Nucleus accumbens (tissue), 56 donors: ENCODE measurements around the gene AGMO.

Experiments
- DNase-seq, 56 donors: peaks; one replicate each; lab custom pipeline; 2025; lab: John Stamatoyannopoulos, UW

The AGMO gene

DNA sequence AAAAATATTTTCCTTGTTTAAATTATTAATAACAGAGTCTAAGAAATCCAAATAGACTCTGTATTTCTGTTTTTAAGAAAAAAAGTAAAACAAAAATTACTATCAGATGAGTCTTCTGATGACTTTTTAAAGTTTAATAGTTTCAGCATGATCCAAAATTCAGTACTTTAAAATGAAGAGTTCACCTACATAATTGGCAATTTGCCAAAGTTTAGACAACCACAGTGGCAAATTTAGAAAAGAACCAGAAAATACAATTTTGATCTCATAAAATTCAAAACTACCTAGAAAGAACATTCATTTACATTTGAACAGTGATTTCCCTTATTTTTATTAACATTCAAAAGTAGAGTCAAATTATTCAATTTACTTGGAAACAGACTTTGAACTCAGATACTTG, 56.1 kb downstream of the AGMO start:
- no peak for DNase-seq

DNA sequence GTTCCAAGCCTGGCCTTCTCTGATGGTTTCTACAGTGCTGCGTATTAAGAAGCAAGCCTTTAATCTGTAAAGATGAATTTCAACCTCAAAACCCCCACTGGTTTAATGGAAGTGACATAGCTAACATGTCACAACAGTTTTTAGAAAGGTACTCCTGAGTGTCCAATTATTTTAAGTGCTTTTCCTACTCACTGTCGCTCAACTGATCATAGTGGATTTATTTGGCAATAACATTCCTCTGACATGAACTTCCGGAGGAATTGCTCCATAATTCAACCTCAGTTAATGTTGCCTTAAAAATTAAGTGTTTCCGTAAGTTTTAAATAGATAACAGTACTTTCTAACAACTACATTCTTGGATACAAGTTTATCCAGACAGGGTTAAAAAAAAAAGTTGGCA, 57.5 kb downstream of the AGMO start:
- no peak for DNase-seq

DNA sequence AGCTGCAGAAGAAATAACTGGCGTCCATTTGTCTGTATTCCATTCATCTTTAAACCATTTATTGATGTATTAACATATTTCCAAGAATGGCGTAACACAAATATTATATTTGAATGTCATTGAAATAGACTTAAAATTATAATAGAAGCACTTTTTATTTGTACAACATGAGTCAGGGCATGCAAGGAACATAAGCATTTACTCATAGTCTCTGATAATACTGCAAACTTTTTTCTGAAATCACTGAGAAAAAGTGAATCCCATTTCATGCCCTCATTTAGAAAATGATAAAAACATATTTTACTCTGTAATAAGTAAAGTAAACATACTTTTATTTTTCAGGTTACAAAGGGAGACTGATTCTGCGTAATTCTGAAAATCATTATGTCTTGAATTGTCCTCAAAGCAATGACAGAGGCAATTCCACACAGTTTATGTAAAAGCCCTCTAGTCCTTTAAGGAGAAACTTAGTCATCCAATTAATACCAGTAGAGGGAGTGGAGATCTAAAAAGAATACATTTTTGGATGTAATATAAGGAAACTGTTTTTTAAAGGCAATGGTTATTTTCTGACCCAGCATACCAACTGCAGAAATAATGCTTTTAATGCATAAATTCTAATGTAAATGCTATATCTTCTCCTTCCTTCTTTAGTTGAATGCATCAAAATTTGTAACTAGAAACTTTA, 58.1 kb downstream of the AGMO start:
- no peak for DNase-seq

DNA sequence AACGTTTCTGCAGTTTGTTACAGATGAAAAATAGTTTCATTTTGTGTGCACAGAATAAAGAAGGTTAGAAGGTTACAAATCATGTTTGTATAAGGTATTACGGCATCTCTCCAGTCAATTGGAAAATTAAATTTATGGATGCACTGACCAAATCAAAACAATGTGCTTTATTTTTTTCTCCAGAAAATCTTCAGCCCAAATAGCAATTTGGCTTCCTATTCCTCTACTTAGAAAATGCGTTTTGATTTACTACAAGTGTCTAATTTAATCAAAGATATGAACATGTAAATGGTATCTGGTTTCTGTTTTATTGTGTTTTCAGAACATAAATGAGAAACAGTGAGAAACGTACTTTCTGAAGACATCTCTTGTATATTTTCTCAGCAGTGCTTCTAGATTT, 63.4 kb downstream of the AGMO start:
- DNase-seq: no peak

DNA sequence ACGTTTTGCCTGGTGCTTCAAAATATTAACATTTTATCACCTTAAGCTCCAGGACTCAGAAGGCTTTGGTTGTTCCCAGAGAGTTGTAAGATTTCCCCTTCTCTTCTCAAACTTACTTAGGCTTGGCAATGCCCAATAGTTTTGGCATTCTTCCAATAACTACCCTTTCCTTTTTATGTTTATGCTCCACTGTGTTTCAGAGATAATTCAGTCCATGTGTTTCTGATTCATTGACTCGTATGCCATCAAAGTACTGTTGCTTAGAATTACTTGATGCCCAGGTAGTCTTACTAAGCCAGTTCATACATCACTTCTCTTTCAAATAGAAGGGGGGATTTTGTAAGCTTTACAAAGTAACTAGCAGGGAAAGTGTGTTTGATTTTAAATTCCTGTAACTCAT, 66.6 kb downstream of the AGMO start:
- DNase-seq: no peak

DNA sequence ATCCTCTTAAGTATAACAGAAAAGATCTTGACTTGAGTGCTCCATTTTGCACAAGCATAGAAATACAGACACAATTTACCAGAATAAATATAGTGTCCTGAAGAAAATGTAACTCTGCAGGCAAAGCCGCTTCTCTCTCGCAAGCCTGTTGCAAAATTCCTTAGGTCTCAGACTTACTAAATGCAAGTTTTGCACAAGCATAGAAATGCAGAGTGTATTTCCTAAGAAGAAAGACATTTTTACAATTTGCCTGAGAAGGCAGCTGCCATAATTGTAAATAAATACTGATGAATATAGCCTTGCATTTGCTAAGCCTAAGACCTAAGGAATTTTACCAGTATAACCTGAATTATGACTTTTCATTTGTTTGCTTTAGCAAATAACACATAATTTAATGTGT, 67.1 kb downstream of the AGMO start:
- no peak for DNase-seq

DNA sequence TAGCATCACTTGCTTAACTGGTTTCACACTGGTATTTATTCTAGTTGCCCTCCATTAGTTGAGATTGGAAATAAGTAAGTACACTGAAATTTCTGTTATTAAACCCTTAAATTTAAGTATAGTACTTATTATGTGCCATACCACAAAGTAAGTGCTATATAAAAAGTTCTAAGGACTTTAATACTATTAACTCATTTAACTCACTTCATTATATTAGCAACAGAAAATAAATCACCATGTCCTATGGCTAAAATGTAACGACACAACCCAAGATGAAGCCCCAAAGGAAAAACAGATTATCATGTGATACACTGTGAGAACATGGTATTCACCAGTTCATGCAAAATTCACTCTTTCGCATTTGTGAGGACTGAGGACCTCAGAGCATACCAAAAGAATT, 70.5 kb downstream of the AGMO start:
- no peak for DNase-seq

DNA sequence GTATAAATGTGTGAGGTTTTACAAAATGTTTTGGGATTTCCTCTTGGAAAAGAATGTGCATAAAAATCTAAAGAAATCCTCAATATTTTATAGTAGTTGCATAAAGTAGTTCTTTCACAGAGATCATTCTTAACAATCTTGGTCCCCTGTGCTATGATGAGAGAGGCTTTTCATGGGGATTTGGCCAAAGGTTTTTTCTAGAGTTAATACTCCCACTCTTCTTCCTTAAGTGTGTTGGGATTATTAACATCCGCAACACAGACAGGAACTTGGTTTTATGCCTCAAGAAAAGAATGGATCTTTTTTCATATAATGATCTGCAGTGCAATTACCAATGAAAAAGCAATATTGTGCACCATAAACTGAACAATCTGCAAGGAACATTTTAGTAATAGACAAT, 71.5 kb downstream of the AGMO start:
- no peak for DNase-seq

DNA sequence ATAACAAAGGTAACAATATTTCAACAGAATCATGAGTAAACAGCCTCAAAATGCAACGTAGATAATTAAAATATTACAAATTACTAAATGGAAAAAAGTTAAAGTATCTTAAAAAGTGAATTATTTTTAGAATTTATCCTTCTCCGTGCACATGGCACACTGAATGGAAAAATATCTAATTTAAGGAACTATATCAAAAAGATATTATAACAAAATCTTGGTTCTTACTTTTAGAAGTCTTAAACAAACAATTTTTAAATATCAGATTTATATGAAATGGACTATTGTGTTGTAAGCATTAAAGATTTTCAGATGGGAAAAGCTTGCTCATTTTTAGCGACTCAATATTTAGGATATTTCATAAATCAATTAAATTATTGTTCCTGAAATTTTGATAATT, 72.0 kb downstream of the AGMO start:
- DNase-seq: no peak

DNA sequence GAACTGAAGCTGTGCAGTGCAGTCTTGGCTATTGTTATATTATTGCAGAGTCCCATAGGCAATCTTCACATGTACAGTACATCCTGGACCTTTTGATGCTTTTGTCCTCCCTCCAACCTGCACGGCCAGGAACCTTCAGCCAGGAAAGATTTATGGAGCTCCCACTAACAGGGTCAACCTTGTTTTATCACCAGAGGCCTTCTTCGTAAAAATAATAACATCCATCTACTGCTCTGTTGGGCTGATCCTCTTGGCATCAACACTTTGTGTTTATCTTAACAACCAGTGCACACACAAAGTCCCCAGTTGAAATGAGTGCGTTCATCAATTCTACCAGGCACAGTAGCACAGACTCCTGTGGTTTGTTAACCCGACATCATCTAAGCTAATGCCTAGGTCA, 72.4 kb downstream of the AGMO start:
- DNase-seq: no peak

DNA sequence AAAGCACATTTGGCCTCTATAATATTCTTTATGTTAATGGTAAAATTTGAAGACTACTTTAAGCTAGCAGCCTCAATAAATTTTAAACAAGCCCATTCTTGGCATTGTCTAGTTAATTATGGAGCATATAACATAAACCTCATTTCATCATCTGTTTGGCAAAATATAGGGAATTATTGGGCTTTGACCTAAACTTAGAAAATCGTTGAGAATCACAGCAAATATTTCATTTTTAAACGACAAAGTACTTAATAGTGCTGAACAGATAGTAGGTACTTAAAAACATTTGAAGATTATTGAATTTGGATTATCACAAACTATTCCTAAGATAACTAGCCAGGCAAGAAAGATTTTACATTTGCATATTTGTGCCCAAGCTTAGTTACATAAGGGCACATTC, 73.4 kb downstream of the AGMO start:
- no peak for DNase-seq

DNA sequence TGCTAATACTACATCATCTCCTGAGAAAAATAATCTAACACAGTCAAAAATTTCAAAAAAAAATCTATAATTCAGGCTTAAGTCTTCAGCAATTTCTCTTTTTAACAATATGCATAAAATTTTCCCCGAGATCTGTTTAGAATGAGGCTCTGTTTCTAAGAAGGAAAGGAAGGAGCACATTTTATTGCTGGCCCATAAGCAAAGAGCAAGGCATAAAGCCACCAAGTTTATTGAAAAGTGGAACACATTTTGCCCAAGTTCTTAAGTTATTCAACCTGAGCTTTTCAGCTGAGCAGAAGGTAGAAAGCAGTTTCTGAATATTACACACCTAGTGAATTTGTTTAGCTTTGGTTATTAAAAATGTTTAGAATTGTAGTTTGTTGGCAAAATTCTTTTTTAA, 73.9 kb downstream of the AGMO start:
- no peak for DNase-seq

DNA sequence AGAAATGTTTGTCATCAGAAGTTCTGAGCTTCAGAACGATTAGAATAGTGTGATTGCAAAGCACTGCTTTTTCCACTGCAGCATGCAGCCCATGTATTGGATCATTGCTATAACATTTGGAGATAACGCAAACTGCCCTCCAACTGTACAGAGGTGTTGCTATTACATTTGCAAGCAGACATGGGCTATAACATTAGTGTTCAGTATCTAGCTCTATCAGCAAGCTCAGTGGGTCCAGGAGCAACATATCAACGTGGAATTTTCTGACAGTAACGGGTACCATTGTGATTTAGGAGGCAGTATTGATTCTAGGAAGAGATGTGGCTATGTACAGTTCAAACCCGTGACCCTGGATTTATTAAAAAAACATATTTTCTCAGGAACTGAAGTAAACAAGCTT, 75.8 kb downstream of the AGMO start:
- no peak for DNase-seq

DNA sequence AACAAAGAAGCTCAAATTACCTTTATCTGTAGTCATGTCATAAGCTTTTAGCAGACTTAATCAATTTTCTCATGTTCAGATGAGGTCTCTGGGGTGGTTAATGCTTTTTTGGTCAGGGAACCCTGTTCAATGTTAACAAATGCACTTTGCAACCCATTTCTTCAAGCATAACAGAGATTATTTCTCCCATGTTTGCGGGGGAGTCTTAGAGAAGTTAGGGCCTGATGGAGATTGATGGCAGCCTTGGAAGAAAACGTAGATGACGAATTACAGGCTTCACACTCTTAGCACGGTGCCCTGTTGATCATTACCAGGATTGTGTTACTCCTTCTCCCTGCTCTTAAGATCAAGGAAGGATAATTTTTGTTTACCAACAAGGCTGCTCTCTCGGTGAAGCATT, 76.4 kb downstream of the AGMO start:
- no peak for DNase-seq

DNA sequence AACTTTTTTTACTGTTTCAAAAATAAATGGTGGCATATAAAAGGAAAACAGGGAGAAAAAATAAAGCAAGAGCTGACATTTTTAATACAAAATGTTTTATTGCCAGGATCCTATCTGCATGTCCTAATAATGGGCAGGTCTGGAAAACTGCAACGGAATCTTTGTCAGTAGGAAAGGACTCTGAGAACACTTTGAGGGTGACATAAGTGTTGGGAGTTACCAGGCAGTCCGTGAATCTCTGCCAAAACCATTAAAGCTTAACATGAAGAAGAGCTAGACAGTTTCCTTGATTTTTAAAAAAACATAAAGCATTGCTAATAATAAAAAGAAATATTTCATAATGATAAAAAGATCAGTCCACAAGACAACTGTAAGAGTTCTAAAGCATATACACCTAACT, 80.7 kb downstream of the AGMO start:
- no peak for DNase-seq

DNA sequence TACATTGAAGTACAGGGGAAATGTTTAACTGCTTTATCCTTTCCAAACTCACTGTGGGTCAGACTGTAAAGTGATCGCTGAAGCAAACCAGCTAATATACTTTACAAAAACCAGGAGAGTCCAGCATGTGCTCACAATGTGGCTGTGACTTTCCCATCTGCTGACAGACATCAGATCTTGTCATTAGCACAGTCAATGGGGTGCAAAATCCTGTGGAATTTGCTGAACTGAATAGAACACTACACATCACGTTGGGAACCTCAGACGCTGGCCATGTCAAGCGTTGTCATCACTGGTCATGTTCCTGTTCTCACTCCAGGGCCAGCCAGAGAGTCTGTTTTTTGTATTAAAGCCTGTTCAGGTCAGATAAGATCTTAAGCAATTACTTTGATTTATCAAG, 83.4 kb downstream of the AGMO start:
- no peak for DNase-seq

DNA sequence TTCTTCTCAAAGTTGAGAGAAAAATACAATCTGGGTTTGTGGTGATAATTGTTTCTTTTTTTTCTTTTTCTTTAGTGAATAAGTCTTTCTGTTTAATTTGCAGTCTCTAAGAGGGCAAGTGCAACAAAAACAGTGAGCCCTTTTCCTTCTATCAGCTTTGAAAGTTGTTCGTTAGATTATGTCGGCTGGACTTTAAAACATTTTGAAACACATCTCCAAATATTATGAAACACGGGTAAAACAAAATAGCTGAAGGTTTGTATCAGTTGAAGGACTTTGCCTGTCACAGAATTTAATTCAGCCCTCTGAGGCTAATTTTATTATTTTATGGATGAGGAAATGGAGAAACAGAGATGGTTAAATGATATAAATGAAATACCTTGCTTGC, 85.3 kb downstream of the AGMO start:
- no peak for DNase-seq

DNA sequence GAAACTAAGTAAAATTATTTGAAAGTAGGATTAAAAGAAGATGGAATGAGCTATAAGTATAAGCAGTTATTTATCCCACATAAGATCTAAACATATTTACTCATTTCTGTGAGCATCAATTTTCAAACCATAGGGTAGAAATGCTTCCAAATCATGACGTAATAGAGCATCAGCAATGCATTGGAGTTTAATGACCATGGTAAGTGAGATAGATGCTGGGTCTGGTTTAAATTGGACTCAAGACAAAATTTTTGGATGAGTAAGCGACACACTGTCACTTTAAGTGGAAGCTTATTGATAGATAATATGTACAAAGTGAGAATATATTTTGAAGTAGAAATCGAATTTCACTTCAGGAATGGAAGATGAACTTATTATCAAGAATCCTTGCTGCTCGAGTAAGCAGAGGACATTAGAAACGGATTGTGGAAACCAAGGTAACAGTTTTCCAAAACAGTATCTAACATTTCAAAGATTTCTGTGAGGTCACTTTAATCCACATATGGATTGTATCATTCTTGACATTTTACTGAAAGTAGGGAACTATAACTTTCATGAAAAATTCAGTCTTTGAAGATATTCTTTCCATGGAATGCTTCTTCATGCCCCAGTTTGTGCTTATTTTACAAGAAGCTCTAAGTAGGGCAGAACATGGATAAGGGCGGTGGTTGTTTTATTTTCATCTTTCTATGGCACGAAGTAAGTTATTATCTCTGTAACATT, 85.8 kb downstream of the AGMO start:
- DNase-seq: no peak

DNA sequence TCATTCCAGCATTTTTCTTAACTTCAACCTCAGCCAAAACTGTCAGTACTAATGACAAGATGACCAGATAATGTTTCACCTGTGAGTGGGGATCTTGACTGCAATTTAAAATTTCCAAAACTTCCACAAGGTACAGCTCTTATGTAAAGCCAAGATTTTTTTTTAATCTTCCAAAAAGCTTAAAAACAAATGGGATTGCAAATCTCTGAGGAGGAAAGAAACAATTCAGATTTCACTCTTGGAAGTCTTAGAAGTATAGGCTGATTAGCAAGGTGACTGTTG, 90.2 kb downstream of the AGMO start:
- DNase-seq: no peak

DNA sequence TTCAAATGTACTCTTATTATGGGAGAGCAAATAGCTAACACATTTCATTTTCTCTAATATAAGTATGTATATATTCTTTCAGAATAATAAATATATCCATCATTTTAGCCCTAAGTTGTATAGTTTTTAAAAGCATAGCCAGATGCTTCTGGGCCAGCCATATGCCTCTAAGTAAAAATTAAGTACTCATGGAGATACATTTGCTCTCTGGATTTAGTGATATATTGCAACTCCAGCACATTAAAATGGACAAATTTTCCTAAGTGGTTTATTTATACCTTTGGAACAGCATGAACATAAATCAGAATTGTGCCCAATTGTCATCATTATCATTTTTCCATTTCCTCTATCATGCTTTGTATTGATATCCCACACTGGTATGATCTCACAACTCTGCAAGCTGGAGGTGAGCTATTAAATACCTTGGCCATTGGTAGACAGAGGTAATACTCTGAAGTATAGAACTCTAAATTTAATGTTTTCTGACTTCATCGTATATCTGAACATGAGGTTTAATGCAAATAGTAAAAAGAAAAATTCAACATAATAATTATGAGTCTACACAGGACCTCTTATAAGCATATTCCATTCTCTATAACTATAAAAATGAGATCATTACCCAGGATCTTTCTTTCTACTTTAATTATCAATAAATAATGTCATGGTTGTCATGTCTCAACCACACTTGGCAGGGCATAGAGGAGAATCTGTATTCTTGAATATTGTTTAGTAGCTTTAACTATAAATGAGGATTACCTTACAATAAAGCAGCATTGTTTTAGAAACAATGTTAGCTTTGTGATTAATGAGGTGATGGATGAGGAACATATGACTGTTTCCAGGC, 90.8 kb downstream of the AGMO start:
- no peak for DNase-seq

DNA sequence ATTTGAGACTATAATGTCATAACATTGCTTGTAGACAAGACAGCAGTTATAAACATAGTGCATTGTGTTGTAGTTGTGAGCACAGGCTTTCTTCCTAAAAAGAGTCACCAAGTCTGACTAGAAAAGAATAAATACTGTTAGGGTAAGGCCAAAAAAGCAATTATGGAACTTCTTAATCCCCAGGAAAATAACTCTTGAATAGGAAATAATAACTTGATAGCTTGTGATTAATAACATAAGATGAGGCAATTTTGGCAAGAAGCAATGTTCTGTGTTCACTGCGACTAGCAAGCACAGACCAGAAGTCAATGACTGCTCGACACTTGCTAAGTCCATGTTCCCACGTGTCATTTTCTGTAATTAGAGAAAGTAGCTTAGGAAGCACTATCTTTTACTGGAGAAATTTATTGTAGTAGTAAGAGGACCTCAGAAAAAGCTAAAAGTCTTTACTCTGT, 97.1 kb downstream of the AGMO start:
- no peak for DNase-seq
